Astrocyte of the spinal cord (primary cell): Measurements from ENCODE around the gene PPDPF.
A peak's percentile ranks its signal among the peaks of the same experiment; 100 is the strongest.
"Not testable (repeated sequence)": the region's sequence is repeated elsewhere in the genome, so short reads cannot be mapped to it uniquely, and the experiment has no call there.

Experiments
- DNase-seq: peaks from one replicate; pipeline ENCODE4 v3.0.0; 2011; ENCODE audit warnings: low read depth, low spot score
- H3K4me3 ChIP-seq: 2 replicates; pipeline ENCODE4 v1.5.1; 2011; ENCODE audit warnings: low read depth, mild to moderate bottlenecking, low read length, moderate library complexity
- in situ Hi-C: cut with HindIII; loops from 2 replicates; pipeline ENCODE4 v1.10.0; 2017; ENCODE audit warnings: low sequenced_read_pairs
- TF ChIP-seq, protein P1 (sequence below): IDR thresholded peaks from 2 replicates; pipeline ENCODE4 v1.5.1; 2012; ENCODE audit warnings: low read depth, mild to moderate bottlenecking, low read length, inconsistent platforms

PPDPF gene

DNA sequence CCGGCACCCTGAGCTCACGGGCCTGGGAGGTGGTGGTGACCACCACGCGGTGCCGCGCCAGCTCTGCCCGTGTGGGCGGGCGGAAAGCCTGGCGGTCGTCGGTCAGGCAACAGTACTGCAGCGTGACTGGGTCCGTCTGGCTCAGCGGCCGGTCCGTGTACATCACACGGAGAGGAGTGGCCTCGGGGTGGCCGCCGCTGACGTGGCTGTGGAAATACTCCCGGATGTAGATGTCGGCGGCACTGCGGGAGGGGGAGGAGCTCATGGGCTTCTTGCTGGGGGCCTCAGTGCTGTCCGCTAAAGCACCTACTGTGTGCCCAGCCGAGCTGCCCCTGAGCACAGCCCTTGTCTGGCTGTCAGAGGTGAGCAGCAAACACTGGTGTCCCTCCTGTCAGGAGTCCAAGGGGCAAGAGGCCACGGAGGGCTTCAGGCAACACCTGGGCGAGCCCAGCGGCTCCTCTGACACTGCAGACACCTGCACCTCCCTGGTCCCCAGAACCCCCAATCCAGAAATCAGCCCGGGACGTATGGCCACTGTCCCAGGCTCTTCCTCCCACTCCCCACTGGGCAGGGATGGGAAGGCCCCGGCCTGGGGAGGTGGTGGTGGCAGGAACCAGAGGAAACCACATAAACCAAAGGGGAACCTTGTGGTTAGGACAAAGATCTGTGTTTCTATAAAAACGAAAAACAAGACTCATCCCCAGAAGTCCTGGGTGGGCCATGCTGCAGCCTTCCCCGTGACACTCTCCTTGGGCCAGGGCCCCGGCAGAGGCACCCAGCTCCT is 47.0 kb downstream of the PPDPF start:
- H3K4me3 ChIP-seq: no peak overlapping the region
- peak; percentile 27 for DNase-seq
- in situ Hi-C loops: no loop called here
- TF ChIP-seq, protein P1, sequence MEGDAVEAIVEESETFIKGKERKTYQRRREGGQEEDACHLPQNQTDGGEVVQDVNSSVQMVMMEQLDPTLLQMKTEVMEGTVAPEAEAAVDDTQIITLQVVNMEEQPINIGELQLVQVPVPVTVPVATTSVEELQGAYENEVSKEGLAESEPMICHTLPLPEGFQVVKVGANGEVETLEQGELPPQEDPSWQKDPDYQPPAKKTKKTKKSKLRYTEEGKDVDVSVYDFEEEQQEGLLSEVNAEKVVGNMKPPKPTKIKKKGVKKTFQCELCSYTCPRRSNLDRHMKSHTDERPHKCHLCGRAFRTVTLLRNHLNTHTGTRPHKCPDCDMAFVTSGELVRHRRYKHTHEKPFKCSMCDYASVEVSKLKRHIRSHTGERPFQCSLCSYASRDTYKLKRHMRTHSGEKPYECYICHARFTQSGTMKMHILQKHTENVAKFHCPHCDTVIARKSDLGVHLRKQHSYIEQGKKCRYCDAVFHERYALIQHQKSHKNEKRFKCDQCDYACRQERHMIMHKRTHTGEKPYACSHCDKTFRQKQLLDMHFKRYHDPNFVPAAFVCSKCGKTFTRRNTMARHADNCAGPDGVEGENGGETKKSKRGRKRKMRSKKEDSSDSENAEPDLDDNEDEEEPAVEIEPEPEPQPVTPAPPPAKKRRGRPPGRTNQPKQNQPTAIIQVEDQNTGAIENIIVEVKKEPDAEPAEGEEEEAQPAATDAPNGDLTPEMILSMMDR: no peak

DNA sequence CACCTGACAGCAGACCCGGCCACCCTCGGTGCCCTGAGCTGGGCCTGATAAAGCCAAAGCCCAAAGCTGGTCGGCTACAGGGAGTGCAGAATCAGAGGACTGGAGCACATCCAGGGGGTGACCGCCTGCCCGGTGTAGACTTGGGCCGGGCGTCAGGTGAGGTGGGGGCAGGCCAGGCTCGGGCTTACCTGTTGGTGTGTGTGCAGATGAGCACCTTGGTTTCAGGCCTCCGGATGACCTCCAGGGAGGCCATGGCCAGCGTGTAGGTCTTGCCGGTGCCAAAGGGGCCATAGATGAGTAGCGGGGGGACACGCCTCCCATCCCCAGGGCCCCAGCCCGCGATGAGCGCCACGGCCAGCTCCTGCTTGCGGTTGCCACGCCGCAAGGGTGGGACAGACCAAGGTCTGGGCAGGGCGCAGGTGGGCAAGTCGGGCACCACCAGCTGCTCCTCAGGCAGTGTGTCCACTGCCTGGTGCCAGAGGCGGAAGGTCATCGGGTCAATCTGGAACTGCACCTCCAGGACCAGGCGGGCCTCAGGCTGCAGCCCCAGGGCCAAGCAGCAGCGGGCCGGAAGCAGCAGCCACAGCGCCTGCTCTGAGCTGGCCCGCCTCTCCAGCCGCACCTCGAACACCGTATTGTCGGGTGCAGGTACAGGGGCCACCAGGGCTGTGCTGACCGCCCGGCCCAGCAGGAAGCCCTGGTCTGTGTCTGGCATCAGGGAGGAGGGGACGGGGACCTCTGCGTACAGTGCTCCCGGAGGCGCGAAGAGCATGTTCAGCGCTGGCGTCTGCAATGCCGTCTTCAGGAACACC is 47.8 kb downstream of the PPDPF start:
- DNase-seq: no peak
- in situ Hi-C loops: no loop called here
- H3K4me3 ChIP-seq: no peak overlapping the region
- TF ChIP-seq, protein P1: no peak

DNA sequence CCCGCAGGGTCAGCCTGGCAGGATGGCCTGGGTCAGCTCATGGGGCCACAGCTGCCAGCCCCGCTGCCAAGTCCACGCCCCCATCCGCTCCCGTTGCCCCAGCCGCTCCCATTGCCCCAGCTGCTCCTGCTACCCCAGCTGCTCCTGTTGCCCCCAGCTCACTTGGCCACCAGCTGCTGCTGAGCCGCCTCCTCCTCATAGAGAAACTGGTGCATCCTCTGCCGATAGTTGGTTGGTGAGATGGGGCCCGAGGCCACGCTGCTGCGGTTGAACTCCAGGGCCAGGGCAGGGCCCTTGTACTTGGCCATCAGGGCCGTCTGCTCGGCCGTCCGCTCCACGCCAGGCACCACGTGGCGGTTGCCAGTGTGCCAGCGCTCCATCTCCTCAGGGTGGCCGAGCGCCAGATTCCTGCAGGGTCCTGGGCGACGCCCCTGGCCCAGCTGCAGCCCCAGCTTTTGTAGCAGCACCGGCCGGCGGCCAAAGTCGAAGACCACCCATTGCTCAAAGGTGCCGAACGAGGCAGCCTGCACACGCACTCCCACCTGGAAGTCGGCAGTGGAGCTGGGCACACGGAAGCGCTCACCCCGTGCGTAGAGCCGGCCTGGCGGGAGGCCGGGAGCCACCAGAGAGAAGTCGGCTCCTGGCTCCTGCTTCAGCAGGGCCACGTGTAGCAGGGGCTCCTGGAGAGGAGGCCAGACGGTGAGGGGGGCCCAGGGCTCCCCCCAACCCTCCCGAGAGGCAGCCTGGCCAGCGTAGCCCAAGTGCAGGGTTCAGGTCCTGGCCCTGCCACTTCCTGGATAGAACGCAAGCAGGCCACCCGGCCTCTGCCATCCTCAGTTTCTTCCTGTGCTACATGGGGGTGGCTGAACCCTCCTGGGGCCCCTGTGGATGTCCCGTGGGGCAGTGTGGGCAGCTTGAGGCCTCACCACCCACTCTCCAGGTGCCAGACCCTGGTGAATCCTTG is 48.7 kb downstream of the PPDPF start:
- no peak for DNase-seq
- TF ChIP-seq, protein P1: no peak
- in situ Hi-C loops: no loop called here
- H3K4me3 ChIP-seq: no peak overlapping the region

DNA sequence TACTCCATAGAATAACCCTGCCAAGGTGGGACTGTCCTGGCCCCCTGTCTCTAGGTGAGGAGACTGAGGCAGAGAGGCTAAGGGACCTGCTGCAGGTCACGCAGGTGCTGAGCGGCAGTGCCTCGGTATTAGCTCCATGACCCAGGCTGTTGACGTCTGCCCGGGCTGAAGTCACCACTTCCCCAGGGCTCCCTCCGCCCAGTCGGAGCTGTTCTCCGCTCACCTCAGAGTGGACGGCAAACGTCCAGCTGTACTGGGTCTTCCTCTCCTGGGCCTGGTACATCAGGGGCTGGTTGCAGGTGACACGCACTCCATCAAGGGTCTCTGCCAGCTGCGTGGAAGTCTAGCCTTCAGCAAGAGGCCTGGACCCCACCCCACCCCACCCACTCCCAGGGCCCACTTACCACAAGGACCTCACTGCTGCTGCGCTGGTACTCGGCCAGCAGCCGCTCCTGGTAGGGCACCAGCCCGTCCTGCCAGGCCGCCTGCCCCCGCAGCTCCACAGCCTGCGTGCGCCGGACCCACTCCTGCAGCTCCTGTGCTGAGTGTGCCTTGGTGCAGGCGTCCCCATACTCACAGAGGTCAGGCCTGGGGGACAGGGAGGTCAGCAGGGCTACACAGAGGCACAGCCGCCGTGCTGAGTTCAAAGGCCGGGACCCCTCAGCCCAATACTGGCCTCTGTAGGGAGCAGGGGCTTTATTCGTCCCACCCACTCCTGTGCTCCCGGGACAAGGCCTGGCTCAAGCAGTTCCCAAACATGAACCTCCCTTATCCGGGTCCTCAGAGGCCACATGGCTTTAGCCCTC is 49.9 kb downstream of the PPDPF start:
- DNase-seq: no peak
- TF ChIP-seq, protein P1: no peak
- in situ Hi-C loops: no loop called here
- H3K4me3 ChIP-seq: no peak overlapping the region

DNA sequence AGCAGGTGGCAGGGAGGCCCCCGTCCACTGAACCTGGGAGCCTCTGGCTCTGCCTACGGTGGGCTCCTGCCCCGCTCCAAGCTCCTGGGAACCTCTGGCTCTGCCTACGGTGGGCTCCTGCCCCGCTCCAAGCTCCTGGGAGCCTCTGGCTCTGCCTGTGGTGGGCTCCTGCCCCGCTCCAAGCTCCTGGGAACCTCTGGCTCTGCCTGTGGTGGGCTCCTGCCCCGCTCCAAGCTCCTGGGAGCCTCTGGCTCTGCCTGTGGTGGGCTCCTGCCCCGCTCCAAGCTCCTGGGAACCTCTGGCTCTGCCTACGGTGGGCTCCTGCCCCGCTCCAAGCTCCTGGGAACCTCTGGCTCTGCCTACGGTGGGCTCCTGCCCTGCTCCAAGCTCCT is 50.5 kb downstream of the PPDPF start:
- DNase-seq, in situ Hi-C loops, H3K4me3 ChIP-seq: not testable (repeated sequence)
